C1 segment of cervical spinal cord (tissue), 14 donors: ENCODE results near the gene SYMPK.

Experiments used
- DNase-seq, 14 donors: peaks; one replicate each; lab custom pipeline; 2025; lab: John Stamatoyannopoulos, UW

SYMPK gene

DNA sequence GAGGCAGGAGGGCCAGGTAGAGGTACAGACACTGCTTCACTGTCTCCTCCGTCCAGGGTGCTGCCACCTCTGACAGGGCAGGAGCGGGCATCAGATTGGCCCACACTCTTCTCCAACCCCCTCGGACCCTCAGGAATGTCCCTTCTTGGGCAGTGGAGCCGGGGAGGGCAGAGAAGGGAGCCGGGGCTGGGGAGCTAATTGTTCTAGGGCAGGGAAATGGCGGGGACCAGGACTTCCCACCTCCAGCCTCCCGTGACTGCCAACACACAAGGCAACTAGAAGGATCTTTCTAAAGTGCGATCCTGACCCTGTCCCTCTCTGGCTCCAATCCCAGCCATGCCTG lies 37.7 kb downstream of the SYMPK start:
- no peak for DNase-seq

DNA sequence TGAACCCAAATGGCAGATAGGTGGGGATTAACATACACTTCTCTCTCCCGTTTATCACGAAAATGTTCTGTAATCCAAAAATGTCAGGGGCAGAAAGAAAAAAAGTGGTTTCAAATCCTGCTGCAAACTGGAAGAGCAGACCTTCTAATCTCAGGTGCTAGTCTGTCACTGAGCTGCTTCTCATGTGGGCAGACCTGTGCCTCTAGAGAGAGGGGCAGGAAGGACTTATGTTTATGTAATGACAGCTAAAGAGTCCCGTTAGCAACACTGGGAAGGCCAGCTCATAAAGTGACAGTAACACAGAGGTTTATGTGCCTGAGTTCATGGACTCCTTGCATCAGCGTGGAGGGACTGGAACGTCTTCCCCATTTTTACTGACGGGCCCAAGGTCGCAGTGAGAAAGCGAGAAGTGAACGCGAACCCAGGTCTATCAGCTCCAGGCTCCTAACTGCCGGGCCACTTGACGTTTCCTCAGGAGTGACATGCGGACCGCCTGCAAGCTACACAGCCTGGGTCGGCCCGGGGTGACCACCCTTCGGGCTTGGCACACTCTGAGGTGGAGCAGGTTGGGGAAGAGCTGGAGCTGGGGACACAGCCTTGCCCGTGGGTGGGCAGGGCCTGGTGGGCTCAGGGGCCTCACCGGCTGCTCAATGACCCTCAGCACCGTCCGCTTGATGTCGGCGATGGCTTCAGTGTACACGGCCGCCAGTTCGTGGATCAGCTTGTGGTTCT lies 38.2 kb downstream of the SYMPK start:
- DNase-seq = no peak

DNA sequence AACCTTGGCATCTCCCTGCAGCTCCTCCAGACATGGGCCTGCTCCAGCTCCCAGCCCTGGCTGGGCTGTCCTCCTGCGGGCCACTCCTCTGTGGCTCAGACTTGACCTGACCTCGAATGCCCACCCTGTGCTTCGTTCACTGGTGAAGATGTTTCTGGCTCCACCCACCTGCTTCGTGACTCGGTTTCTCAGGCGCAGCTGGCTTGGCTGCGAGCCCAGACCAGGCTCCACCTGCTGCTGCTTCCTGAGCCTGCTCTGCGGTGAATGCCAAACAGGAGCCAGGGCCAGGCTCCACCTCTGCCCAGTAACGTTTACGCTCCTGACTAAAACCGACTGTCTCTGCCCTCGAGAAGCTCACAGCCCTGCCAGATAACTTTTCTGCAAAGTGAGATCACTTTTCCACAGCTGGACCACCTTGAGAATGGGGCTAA lies 38.9 kb downstream of the SYMPK start:
- DNase-seq = peak in 1 of 14 donors; percentile 7

DNA sequence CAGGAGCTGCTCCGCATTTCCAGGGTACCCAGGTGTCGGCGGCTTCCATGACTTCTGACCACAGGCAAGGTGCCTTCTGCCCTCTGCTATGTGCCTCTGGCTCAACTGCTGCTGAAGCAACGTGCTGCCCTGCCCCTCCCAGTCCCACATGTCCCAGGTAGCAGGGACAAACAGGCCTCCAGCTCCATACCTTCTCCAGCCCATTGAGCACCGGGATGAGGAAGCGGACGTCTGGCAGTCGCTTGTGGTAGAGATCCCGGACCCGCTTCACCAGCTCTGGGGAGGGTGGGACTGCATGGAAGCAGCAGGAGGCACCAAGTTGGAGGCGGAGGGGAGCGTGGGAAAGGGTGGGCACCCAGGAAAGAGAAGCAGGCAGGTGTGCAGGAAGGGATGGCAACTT lies 39.8 kb downstream of the SYMPK start:
- DNase-seq = no peak

DNA sequence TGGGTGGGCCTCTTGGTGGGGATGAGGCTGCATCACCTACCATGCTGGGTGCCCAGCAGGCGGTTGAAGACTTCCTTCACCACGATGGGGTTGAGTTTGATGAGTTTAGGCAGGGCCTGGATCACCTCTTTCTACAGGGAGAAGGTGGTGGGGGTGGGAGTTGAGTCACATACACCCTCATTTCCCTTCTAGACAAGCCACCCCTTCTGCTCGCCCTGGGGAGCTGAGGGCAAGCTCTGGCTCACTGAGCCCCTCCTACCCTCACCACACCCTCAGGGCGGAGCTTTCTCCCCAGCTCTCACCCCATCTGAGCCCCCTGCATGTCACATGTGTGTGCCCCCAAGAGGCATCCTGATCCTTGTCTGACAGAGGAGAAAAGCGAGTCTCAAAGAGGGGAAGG lies 40.2 kb downstream of the SYMPK start:
- DNase-seq = no peak

DNA sequence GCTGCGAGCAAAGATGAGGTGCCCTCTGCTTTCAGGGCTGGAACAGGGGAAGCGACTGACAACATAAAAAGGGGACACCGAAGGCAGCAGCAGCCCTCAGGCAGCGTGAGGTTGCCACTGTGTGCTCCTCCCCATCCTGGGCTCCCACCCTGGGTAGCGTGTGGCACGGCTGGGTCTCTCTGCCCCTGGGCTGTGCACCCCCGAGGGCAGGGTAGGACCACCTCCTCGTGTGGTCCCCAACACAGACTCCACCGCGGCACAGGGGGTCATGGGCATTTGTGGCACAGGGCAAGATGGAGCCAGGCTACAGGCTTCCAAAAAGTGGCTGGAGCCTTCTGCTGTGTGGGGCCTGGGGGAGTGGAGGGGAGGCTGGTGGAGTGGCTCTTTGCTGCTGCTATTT lies 41.4 kb downstream of the SYMPK start:
- DNase-seq = no peak

DNA sequence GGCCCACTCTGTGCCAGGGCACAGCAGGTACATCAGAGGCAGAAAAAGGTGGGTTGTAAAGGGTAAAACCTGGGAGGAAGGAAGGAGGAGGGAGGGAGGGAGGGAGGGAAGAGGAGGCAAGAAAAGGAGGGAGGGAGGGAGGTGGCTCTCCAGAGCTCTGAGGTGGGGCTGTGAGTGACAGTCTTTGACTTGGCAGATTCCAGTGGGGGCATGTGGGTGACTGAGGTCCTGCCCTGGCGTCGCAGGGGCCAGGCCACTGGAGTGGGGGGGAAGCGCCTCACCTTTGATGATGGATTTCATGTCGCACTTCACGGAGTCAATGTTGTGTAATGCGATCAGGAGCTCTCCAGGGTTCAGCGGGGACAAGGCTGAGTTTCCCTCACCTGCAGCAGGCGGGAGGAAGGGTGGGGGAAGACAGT lies 41.8 kb downstream of the SYMPK start:
- no peak for DNase-seq

DNA sequence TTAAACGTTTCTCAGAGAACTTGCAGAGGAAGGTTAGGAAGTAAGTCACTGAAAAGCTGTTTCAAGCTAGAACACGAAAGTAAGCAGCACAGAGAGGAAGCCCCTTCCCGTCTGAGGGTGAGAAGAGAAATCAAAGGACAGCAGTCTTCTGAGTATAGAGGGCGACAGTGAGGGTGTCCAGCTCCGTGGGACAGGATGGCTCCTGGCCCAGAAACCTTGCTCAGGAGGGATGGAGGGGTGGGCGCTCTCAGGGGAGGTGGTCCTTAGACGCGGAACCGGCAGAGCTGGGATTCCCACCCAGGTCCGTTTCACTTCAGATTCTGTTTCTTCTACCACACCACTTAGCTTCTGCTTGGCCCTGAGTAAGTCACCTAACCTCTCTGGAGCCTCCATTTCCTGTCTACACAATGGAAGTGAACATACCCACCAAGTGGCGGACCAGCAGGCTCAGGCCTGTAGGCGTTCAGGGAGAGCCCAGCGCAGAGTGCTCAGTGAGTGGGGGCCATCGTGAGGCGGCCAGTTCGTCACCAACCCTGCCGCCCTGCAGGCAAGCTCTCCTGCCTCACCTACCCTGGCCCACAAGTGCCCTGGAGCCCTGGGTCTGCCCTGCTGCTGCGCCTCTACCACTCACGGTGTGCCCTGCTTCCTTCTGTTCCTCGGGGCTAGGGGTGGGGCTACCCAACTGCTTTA lies 42.4 kb downstream of the SYMPK start:
- no peak for DNase-seq

DNA sequence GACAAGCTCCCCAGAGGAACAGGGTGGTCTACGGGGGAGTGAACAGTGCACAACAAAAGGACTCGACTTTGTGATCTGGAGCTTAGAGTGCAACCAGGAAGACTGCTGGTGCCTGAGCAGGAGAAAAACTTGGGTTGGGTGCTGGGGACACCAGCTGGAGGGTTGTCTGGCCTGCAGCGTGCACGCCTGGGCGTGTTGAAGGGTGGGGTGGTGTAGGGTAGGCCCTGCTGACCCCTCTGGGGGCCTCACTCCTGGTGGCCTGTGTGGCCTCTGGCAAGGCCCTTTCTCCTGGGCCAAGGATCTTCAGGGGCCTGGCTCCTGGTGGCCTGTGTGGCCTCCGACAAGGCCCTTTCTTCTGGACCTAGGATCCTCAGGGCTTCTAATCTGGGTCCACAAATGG lies 43.2 kb downstream of the SYMPK start:
- DNase-seq = no peak

DNA sequence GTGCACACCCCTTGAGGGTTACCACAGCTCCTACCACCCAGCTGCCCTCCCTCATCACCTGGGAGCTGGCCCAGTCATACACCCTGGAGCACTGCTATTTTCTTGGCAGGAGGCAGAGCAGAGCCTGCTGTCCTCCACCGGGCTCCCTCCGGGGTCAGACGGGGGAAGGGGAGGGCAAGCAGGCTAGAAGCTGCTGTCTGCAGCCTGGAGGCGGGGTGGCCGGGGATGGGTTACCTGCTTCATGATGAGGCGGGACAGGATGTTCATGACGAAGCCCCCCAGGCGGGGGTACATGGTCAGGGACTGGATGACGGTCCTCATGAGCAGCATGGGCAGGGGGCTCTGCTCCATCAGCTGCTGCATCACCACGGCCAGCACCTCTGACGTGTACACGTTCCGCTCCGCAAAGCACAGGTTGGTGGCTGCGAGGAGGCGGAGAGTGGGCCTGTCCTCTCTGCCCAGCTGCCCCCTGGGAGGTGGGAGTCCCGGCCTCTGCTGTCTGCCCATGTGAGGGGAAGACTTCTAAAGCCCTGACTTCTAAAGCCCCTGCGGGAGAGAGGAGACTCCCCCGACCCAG lies 45.1 kb downstream of the SYMPK start:
- no peak for DNase-seq

DNA sequence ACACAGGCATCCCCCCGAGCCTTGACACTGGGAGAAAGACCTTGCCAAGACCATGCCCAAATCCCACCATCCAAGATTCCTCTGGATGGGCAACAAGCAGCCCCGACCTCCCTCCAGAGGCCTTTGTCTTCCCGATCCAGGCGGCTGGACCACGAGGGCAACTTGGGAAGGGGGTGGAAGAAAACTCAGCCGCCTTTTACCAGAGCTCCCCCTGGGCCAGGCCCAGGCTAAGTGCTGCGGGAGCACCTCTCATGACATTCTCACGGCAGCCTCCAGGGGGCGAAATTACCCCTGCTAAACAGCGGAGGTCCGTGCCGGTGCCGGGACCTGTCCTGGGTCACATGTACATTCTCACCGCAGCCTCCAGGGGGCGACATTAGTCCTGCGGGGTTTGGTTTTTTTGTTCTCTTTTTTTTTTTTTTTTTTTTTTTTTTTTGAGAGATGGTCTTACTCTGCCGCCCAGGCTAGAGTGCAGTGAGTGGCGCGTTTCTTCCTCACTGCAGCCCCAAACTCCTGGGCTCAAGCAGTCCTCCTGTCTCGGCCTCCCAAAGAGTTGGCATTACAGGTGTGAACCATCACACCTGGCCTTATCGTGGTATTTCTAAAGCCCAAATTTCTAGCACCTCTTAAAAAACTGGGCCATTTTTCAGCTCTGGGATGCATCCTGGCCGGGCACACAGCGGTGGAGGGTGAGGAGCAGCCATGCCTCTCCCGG lies 45.8 kb downstream of the SYMPK start:
- DNase-seq = peak in 13 of 14 donors; percentile 13 to 83 (median 62)

DNA sequence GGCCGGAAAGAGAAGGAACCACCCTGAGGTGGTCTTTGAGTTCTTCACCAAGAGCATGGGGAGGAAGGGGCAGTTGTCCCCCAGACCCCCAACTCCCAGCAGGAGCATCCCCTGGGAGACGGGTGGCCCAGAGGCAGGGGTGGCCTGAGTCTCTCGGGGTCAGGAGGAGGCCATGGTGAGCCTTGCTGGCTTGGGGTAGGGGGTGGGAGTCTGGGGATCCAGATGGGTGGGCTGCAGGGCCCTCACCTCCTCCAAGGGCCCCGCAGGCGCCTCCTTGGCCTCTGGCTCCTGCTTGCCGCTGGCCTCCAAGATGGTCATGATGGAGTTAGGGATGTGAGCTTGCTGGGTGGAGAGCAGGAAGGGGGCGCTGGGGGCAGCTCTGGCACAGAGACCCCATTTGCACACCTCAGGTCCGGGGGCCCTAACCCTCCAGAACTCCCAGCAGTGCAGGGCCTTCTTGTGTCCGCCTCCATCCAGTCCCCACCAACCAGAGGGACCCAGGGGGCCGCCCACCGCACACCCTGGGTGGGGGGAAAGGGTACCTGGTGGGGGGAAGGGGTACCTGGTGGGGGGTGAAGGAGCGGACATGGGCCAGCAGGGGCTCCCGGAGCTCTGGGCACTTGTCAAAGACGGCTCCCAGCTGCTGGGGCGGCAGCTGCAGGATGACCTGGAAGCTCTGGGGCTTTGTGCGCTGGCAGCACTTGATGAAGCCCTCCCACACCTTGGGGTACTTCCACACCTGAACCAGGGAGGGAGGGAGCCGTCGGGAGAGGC lies 46.5 kb downstream of the SYMPK start:
- DNase-seq = peak in 1 of 14 donors; percentile 24

DNA sequence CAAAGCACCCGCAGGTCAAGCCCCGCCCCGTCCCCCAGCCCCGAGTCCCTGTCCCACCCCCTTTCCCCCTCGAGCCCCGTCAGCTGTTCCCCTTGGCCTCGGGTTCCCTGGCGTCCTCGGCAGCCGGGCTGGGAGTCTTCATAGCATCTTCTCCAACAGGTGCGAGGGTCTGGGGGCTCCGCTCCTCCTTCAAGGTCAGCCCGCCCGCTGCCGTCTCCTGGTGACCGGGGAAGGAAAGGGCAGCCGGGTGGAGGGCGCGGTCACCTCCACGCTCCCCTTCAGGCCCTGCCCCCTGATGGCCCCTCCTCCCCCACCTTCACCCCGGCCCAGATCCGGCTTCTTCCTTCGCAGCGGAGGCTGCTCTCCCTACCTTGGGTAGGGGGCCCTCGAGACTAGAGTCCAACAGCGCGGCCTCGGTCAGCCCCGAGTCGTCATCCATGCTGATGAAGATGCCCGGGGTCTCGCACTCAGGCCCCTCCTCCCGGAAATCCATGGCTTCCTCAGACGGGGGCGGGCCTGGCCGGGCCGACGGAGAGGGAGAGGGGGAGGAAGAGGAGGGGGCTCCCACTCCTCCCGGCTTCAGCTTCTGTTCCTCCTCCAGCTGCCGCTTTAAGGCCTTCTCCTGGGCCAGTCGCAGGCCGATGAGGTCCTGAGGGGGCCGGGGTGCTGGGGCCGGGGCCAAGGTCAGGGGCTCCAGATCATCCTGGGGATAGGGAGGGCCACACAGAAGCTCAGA lies 47.3 kb downstream of the SYMPK start:
- peak in 3 of 14 donors; percentile 9 to 27 (median 23) for DNase-seq

DNA sequence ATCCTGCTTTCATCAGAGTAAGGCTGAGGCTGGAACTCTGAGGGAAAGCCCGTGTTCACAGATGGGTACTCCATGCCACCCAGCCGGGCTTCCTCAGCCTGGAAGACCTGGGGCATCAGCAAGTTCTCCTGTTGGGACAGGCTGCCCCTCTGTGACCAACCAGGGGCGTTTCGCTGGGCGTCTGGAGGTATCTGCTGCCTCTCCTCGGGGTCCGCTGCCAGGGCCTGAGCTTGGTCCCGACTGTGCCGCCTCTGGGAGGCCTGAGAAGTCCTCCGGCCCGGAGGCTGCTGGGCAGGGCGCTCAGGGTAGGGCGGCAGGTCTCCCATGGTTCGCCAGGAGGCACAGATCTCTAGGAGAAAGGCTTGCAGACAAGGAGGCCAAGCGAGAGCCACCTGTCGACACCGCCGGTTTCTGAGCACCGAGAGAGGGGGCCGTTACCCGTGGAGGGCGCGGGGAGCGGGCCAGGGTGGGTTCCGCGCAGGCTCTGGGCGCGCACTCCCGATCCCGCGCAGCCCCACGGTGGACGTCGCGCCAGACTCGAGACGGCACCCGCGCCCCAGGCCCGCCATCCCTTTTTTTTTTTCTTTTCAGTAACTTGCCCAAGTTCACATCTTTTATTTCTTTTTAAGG lies 48.0 kb downstream of the SYMPK start, which contains the start of gene RSPH6A:
RSPH6A (minus strand) TSS at position 458 of the 630 bp plus-strand sequence; CDS start at position 326, 132 bp downstream.
- DNase-seq = no peak

DNA sequence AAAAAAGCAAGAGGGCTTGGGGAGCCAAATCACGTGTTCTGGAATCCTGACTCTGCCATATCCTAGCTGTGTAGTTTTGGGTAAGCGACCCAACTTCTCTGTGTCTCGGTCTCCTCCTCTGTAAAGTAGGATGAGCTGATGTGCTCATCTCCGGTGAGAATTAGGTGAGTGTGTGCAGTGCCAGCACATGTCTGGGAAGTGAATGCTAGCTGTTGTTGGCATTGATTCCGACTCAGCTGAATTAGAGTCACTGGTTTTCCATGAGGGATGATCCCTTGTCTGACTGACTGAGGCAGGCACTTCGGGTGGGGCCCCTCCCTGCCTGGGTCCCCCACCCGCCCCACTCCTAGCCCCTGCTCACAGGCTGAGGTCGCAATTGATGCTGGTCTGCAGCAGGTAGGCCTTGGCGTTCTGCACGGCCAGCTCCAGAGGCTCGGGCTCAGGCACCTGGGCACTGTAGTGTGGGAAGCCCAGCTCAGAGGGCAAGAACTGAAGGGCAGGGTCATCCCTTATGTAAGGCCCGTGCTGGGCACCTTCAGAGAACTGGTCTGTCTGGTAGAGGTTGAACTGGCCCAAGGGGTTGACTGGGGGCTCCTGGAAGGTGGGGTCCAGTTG lies 48.7 kb downstream of the SYMPK start:
- no peak for DNase-seq

DNA sequence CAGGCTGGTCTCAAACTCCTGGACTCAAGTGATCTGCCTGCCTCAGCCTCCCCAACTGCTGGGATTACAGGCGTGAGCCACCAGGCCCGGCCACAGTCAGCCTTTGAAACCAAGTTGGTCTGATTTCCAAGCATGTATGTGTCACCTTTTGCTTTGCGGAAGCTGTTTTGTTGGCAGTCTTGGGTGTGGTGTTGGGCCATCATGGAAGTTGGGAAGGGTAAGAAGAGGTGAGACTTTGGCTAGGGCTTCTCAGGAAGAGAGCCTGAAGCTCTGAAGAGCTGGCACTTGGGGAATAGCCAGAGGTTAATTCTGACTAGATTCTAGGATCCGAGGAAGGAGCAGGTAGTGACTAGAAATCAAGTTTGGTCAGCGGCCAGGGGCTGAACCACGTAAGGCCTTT lies 50.6 kb downstream of the SYMPK start:
- DNase-seq = no peak

DNA sequence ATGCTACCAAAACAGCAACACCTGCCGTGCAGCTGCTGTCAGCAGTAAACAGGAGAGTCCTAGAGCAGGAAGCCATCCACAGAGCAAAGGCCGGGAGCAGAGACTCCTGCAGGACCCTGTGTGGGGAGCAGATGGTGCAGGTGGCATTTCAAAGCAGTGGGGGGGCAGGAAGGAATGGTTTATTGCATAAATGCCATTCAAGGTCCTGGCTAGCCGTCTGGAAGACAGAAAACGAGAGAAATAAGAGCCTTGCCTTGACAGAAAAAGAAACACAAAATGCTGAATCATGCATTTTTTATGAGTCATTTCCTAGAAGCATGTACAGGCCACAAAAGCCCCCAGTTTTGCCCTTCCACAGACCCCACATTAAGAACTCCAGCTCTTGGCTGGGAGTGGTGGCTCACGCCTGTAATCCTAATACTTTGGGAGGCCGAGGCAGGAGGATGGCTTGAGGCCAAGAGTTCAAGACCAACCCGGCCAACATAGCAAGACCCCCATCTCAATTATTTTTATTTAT lies 53.2 kb downstream of the SYMPK start:
- DNase-seq = no peak

DNA sequence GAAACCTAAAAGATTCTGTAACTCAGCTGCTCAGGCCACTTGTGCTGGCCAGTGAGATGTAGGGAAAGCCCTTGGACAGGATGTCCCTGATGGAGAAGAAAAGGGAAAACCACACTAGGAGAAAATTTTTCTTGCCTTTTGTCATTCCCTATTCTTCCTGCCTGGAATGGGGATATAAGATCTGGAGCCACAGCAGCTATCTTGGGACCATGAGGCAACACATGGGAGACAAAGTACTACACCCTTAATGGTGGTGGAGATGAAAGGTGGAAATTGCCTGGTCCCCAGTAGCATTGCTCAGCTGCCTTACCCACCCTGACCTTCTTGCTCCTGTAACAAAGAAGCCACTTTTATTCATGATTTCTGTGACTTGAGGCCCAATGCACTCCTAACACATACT lies 57.2 kb downstream of the SYMPK start:
- DNase-seq = no peak

DNA sequence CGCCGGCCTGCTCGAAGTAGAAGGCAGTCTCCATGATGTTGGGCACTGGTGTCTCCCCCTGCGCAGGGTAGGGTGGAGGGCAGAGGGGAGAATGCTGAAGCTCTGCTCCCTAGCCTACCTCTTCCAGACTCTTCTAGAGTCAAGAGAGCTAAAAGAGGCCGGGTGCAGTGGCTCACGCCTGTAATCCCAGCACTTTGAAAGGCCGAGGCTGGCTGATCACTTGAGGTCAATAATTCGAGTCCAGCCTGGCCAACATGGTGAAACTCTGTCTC lies 58.1 kb downstream of the SYMPK start:
- no peak for DNase-seq
